ENCODE results near the gene ERP29.
A peak's percentile ranks its signal among the peaks of the same experiment; 100 is the strongest.
"Not testable (repeated sequence)": the region's sequence is repeated elsewhere in the genome, so short reads cannot be mapped to it uniquely, and the experiment has no call there.

Gene ERP29
- 69.4 to 225 (median 141) reads per million in 17 experiments for total RNA-seq

- peak; percentile 99 to 100 (median 100) for DNase-seq
These were observed at the start of gene ERP29, which contains the start of gene TMEM116 for GRCh38 chr12:112012775-112013600. TSS of gene ERP29 (plus strand) at chr12:112013426. CDS start at chr12:112013466, 40 bp downstream. TSS of gene TMEM116 (minus strand) at chr12:112013165. CDS start at chr12:112005270, 7,895 bp downstream.

- DNase-seq: no peak
These were observed 48.3 kb upstream of the ERP29 start for GRCh38 chr12:111964935-111965334.

- no peak for DNase-seq
These were observed 41.4 kb upstream of the ERP29 start for GRCh38 chr12:111971800-111972199.

DNA sequence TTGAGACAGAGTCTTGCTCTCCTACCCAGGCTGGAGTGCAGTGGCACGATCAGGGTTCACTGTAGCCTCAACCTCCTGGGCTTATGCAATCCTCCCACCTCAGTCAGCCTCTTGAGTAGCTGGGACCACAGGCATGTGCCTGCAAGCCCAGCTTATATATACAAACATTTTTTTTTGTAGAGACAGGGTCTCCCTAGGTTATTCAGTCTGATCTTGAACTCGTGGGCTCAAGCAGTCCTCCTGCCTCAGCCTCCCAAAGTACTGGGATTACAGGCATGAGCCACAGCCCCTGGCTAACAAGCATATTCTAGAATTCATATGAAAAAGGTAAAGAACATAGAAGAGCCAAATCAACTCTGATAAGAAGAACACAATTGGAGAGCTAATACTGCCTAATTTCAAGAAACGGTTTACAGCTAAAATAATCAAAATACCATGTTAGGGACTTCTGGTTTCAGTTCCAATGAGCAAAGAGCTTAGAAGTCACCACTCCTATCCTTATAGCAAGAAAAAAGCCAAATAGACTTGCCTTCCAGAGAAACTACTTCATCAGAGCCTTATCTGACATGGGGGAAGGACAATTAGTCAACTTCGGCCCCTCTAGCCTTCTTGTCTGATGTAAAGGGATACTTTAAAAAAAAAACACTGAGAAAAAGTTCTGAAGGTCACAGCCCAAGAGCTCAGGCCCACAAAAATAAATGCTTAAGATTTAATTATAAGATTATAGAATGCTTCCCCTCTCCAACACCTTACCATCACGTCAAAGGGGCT is 37.9 kb upstream of the ERP29 start:
- peak in 1 of 4 experiments; percentile 21 for DNase-seq

DNA sequence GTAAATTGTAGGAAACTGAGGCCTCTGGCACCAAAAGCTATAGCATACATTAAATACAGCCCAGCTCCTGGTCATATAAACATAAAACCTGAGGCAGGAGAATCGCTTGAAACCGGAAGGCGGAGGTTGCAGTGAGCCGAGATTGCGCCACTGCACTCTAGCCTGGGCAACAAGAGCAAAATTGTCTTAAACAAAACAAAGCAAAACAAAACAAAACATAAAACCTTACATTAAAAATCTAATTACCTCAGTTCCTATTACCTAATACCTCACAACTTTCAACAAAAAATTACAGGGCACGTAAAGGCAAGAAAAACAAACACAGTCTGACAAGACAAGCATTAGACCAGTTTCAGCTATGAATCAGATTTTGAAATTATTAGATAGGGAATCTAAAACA is 36.9 kb upstream of the ERP29 start:
- no peak for DNase-seq

GRCh38 chr12:111976860-111977259 is 36.4 kb upstream of the ERP29 start:
- no peak for DNase-seq

- no peak for DNase-seq
These were observed 34.7 kb upstream of the ERP29 start for GRCh38 chr12:111978545-111978944.

GRCh38 chr12:111980598-111980997 is 32.6 kb upstream of the ERP29 start:
- no peak for DNase-seq

- no peak for DNase-seq
These were observed 31.2 kb upstream of the ERP29 start for GRCh38 chr12:111981987-111982386.

- DNase-seq: no peak
These were observed 28.4 kb upstream of the ERP29 start for GRCh38 chr12:111984820-111985219.

DNA sequence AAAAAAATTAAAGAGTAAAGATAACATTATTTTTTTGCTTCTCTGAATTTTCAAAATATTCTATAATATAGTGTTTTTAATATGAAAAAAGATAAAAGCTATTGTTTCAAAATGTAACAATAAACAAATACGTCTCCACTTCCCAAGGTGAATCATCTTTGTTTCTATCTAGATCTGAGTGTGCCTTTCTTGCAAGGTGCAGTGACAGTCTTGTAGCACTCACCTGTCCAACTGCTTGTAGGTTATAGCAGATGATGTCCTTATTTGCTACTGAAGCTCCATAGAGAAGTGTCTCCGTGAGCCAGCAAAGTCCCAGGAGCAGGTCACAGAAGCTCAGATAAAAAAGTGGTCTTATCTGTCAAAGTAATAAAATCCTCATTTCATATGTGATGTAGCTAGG is 21.7 kb upstream of the ERP29 start:
- DNase-seq: no peak

DNA sequence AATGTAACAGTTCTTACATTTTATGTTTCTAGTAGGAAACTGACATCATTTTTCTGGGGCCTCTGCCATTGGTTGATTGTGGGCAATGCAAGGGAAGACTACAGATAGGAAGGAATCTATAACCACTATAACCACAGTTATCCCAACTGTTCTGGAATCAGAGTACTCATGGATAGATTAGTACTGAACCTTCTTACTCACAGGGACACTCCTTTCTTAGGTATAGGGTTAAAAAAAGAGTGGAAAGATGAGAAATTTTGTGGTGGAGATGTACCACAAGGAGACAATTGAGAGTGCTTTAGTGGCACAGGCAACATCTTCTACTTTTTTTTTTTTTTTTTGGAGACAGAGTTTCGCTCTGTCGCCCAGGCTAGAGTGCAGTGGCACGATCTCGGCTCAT is 21.3 kb upstream of the ERP29 start:
- no peak for DNase-seq

GRCh38 chr12:111992464-111992863 is 20.8 kb upstream of the ERP29 start:
- DNase-seq: no peak

- no peak for DNase-seq
These were observed 19.7 kb upstream of the ERP29 start for GRCh38 chr12:111993292-111994150.

DNA sequence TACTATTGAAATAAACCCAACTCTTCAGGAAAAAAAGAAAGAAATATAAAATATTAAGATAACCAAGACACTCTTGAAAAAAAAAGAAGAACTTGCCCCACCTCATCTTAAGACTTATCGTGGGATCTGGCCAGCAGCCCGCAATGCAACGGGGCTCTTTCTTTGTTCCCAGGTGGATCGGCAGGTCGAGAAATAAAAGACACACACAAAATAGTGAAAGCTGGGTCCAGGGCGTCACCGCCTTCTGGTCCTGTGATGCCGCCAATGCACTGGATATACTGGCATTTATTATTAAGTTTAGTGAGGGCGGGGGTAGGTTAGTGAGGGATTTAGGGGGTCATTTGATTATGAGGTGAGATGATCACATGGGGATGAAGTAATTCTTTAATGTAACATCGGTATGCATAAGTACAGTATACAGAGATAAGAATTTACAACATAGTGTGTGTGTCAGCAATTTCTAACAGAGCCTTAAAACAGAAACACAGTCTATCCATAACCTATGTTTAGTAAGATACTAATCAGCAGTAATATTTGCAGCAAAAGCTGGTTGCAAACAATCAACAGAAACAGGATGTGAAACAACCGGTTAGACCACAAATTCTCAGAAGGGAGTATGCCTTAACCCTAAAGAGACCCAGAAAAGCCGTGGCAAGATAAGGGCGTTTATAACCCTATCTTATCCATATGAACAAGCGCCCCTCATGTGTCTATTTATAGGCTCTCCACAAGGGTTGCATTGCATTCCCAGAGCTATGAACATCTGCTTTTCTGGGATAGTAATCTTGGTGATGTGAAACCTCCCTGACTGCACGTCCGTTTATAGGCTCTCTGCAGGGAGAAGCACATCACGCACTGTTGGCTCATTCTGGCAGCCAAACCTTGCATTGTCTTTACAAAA is 18.8 kb upstream of the ERP29 start:
- peak; percentile 49 to 69 (median 62) for DNase-seq

DNA sequence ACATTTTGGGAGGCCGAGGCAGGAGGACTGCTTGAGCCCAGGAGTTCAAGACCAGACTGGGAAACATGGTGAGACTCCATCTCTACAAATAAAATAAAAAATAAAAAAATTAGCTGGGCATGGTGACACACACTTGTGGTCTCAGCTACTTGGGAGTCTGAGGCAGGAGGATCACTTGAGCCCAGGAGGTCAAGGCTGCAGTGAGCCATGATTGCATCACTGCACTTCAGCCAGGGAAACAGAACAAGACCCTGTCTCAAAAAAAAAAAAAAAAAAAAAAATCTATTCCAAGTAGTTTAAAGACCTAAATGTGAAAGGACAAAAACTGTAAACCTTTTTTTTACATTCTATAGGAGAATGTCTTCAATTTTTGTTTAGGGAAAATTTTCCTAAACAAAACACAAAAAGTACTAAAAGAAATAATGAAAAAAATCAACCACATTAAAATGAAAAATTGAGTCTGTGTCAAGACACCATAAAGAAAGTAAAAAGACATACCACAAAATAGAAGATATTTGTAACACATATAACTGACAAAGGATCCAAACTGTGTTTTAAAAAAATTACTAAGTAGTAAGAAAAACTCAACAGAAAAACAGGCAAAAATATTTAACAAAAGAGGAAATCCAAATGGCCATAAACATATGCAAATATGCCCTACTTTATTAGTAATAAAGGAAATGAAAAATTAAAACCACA is 17.3 kb upstream of the ERP29 start:
- no peak for DNase-seq

- DNase-seq: no peak
These were observed 15.9 kb upstream of the ERP29 start for GRCh38 chr12:111997300-111997699.

GRCh38 chr12:111998015-111998414 is 15.2 kb upstream of the ERP29 start:
- DNase-seq: no peak

GRCh38 chr12:111999129-111999528 is 14.1 kb upstream of the ERP29 start:
- DNase-seq: not testable (repeated sequence)

DNA sequence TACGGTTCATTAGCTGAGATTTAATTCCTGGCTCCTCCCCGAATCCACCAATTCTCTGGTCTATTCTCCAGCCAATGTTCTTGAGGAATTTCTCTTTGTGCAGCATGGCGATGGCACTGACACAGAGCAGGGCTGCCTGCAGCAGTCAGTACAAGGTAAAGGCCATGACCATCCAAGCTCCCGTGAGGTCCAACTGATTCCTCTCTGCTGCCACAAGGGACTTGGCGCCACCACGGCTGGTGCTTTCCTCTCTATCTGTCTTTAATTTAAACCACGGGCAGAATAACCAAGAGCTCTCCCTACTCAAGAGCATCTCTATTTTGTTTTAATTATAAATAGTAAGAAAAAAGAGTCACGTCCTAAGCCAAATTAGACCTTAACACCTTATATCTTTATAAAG is 12.4 kb upstream of the ERP29 start:
- DNase-seq: no peak

- no peak for DNase-seq
These were observed 11.7 kb upstream of the ERP29 start for GRCh38 chr12:112001576-112001975.

Measured in suppressor macrophage (primary cell).